HepG2 (cell line): Measurements from ENCODE around the gene PPIG. TPM values are rescaled to one million over a fixed set of nuclear protein-coding genes. Genes with fewer than 3 reads are reported as not detected.
"Not testable (repeated sequence)": the region's sequence is repeated elsewhere in the genome, so short reads cannot be mapped to it uniquely, and the experiment has no call there.

Experiments
- ATAC-seq: fragments of 200-7000 bp; cut with Tn5 transposase; 3 replicates; pipeline ENCODE4 v1.9.1; 2020; ENCODE audit warnings: mild to moderate bottlenecking, moderate library complexity
- BruUV-seq: library from RNA; stranded (reverse); fragments of 400-500 nt; replicated peaks from 2 replicates; lab custom pipeline; 2021; lab: Mats Ljungman, UMichigan
- CTCF ChIA-PET: fragments of 300-600 bp; formaldehyde crosslinking; extraction: SDS; loops from one replicate; lab custom pipeline; 2021; ENCODE audit warnings: low total read pairs, inconsistent platforms, low intra/inter-chr PET ratio; lab: Yijun Ruan, JAX
- POLR2A ChIA-PET: fragments of 350-600 bp; sonication (Branson Sonifier 250); formaldehyde crosslinking; loops from one replicate; lab custom pipeline; 2020; ENCODE audit warnings: antibody characterized with exemption, inconsistent platforms; lab: Yijun Ruan, JAX
- DNase-seq: peaks from one replicate; pipeline ENCODE4 v3.0.0-alpha.2; 2015; ENCODE audit warnings: low spot score
- FAIRE-seq: peaks from 3 replicates; lab custom pipeline; 2011; peaks lifted over from hg19 to GRCh38; lab: Jason Lieb, UNC
- H2AFZ ChIP-seq: one replicate; pipeline ENCODE4 v1.6.1; 2011; ENCODE audit warnings: low read length, inconsistent platforms
- H3K27ac ChIP-seq: fragments of 300-600 bp; 3 replicates; pipeline ENCODE4 v1.8.0; 2011; ENCODE audit warnings: mixed run types, mild to moderate bottlenecking, mixed read lengths, low read length, inconsistent platforms; ENCODE audit not compliant: insufficient read depth; ENCODE audit errors: extremely low read length
- H3K27me3 ChIP-seq, 2 experiments: fragments of 200-600 bp in 1 of 2; 2 replicates in 1 of 2; 3 replicates in 1 of 2; pipeline versions ENCODE4 v1.6.0 to v1.8.0; 2011; ENCODE audit warnings: low read length in 2 of 2, mild to moderate bottlenecking in 2 of 2, moderate library complexity in 2 of 2, inconsistent platforms in 1 of 2; ENCODE audit not compliant: insufficient read depth in 2 of 2, control insufficient read depth in 1 of 2
- H3K36me3 ChIP-seq, 2 experiments: fragments of 200-600 bp in 1 of 2; replicated peaks in 1 of 2; 2 replicates in 1 of 2; 3 replicates in 1 of 2; pipeline versions ENCODE4 v1.5.1 to v1.8.0; 2011; ENCODE audit warnings: low read length in 2 of 2, inconsistent platforms in 1 of 2; ENCODE audit not compliant: insufficient read depth in 2 of 2, control insufficient read depth in 1 of 2
- H3K4me1 ChIP-seq: 2 replicates; pipeline ENCODE4 v1.5.1; 2012; ENCODE audit warnings: low read length, inconsistent platforms; ENCODE audit not compliant: insufficient read depth
- H3K4me2 ChIP-seq: 2 replicates; pipeline ENCODE4 v1.6.0; 2011; ENCODE audit warnings: low read depth, low read length, inconsistent platforms
- H3K4me3 ChIP-seq, 3 experiments: fragments of 200-600 bp in 1 of 3; sonication (generic), shearing (Covaris generic) in 1 of 3; replicated peaks in 1 of 3; 2 replicates each; pipeline ENCODE4 v1.5.1; 2011 to 2016; ENCODE audit warnings: low read length in 3 of 3, inconsistent platforms in 2 of 3, low read depth in 2 of 3, mild to moderate bottlenecking in 2 of 3, control low read depth in 1 of 3, mixed read lengths in 1 of 3; ENCODE audit not compliant: insufficient read depth in 1 of 3
- H3K79me2 ChIP-seq: one replicate; pipeline ENCODE4 v1.6.1; 2011; ENCODE audit warnings: low read length, inconsistent platforms; ENCODE audit not compliant: insufficient read depth
- H3K9ac ChIP-seq: 2 replicates; pipeline ENCODE4 v1.6.0; 2011; ENCODE audit warnings: mild to moderate bottlenecking, low read depth, low read length, inconsistent platforms; ENCODE audit not compliant: insufficient read depth
- H3K9me3 ChIP-seq: 2 replicates; pipeline ENCODE4 v1.5.1; 2012; ENCODE audit warnings: mild to moderate bottlenecking, low read length
- H4K20me1 ChIP-seq: 2 replicates; pipeline ENCODE4 v1.6.0; 2011; ENCODE audit warnings: inconsistent platforms, mild to moderate bottlenecking, low read length, moderate library complexity; ENCODE audit not compliant: insufficient read depth
- AKNA ChIP-seq: sonication (generic); formaldehyde crosslinking; IDR thresholded peaks from 2 replicates; pipeline ENCODE4 v1.4.0; 2020; ENCODE audit warnings: missing genetic modification reagents, borderline replicate concordance
- ZFP36L1 ChIP-seq: sonication (generic); formaldehyde crosslinking; IDR thresholded peaks from 2 replicates; pipeline ENCODE4 v1.8.0; 2022; ENCODE audit warnings: mild to moderate bottlenecking, missing genetic modification reagents, moderate library complexity
- ZNF484 ChIP-seq: sonication (generic); formaldehyde crosslinking; IDR thresholded peaks from 2 replicates; pipeline ENCODE4 v1.5.1; 2020; ENCODE audit warnings: mild to moderate bottlenecking, low read depth, missing genetic modification reagents, borderline replicate concordance
- WGBS: methylation state at CpG from one replicate; pipeline ENCODE4 v1.1.6; 2017; ENCODE audit warnings: low lambda C conversion rate; 5-methylcytosine and 5-hydroxymethylcytosine counted together
- in situ Hi-C: cut with HindIII; loops from 2 replicates; pipeline ENCODE4 v1.10.0; 2017; ENCODE audit warnings: low pct_unique_long_range_greater_than_20kb; ENCODE audit not compliant: extremely low pct_ligation_motif_present
- intact Hi-C: fragments of 100-400 bp; cut with micrococcal nuclease; formaldehyde crosslinking; loops from one replicate; pipeline ENCODE4 v1.10.0; 2022; ENCODE audit not compliant: unreplicated experiment
- polyA plus RNA-seq, 8 experiments: library from polyadenylated mRNA; depleted of rRNA in 3 of 8; stranded (reverse) in 7 of 8; unstranded in 1 of 8; fragments of >200 nt; fragmentation: Illumina TruSeq in 4 of 8; extraction: Trizol in 4 of 8; gene quantifications; 2 replicates each; pipeline versions ENCODE4 v1.2.1 to v1.2.3, GENCODE V29; 2011 to 2016; ENCODE audit warnings: low read depth in 4 of 8, missing spikeins in 1 of 8, mixed read lengths in 1 of 8; ENCODE audit not compliant: insufficient read depth in 1 of 8
- total RNA-seq, 5 experiments: library from RNA; depleted of rRNA; stranded (reverse); fragments of >200 nt; fragmentation: Illumina TruSeq; extraction: Trizol; gene quantifications; 2 replicates each; pipeline ENCODE4 v1.2.3, GENCODE V29; 2016; ENCODE audit warnings: low read depth in 1 of 5

Gene PPIG
- total and polyA plus RNA-seq, 2 of the 13 experiments (the other 11 are each of a cell fraction or from before 2014, with no cell fraction given): 31.3 to 81.0 TPM

GRCh38 chr2:169613876-169614275 lies 29.7 kb downstream of the PPIG start (continued):
- TF ChIP-seq AKNA (no peak), ZNF484 (CRISPR knock-in tag) (no peak), ZFP36L1 (CRISPR knock-in tag) (no peak)

DNA sequence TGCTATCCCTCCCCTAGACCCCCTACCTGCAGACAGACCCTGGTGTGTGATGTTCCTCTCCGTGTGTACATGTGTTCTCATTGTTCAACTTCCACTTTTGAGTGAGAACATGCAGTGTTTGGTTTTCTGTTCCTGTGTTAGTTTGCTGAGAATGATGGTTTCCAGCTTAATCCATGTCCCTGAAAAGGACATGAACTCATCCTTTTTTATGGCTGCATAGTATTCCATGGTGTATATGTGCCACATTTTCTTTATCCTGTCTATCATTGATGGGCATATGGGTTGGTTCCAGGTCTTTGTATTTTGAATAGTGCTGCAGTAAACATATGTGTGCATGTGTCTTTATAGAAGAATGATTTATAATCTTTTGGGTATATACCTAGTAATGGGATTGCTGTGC lies 31.8 kb downstream of the PPIG start:
- H3K27me3 ChIP-seq, CTCF ChIA-PET, H2AFZ ChIP-seq, H4K20me1 ChIP-seq, H3K27ac ChIP-seq, H3K4me1 ChIP-seq, BruUV-seq, FAIRE-seq, in situ Hi-C loops, H3K4me3 ChIP-seq, POLR2A ChIA-PET, ATAC-seq, DNase-seq, intact Hi-C loops, H3K4me2 ChIP-seq, H3K9ac ChIP-seq, H3K9me3 ChIP-seq: not testable (repeated sequence)
- peaks cover 11 to 59% of the 10 kb centered on the region in 2 experiments for H3K36me3 ChIP-seq
- 100% methylated on average over 1 of the region's 1 CpG for WGBS
- peaks cover 24% of the 10 kb centered on the region for H3K79me2 ChIP-seq
